GM23248 (cell line): ENCODE results near the gene GOLPH3L.

Experiments
- EZH2 ChIP-seq: fragments of 200-600 bp; sonication (generic); IDR thresholded peaks from 2 replicates; pipeline ENCODE4 v1.6.1; 2018; ENCODE audit warnings: antibody characterized with exemption, mild to moderate bottlenecking; ENCODE audit not compliant: insufficient read depth, poor library complexity, severe bottlenecking
- EZH2phosphoT487 ChIP-seq: fragments of 200-600 bp; sonication (generic); IDR thresholded peaks from 2 replicates; pipeline ENCODE4 v1.6.1; 2018; ENCODE audit warnings: antibody characterized with exemption, moderate library complexity, mild to moderate bottlenecking, low read depth; ENCODE audit not compliant: insufficient read depth

DNA sequence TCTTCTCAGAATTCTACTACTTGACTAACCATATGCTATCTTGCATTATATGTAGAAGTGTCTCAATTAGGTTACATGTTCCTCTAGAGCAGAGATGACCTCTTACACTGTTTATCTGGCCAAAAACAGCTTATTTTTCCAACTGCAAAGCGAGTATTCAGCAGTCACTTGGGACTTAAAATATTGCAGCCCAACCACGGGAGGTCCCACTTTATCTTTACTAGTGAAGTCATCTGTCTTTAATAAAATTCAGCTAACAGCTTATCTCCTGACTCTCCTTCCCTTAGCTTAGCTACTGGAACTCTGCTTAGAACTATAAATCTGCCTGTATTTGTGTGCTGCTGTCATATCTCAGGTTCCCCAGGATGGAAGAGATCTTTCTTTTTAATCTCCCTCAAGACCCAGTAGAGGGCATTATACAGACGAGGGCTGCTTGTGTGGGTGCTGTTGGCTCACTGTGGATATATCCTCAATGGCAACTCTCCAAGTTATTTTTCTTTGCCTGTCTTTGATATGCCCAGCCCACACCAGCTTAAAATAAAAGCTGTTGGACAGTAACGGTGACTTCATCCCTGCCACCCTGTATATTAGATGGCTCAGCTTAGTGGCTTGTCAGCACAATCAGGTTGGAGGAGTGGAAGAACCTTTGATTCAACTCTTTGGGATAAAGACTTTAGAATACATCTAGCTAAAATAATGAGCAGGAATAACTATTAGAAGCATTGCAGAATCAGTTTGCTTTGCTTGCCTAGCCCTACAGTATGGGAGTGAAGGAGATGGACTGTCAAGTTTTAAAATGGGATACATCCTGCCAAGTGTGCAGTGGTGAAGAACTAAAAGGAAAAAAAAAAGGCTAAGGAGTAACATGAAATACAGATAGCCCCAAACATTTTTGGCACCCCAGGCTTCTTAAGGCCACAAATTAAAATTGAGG, 77.1 kb downstream of the GOLPH3L start:
- TF ChIP-seq EZH2 (no peak), EZH2phosphoT487 (no peak)
